ENCODE measurements around the gene GJB4. TPM values are rescaled to one million over a fixed set of nuclear protein-coding genes. Genes with fewer than 3 reads are reported as not detected.
A peak's percentile ranks its signal among the peaks of the same experiment; 100 is the strongest.

GJB4 gene
- total and polyA plus RNA-seq, 3 donors from 2014 or later, result not detected

DNA sequence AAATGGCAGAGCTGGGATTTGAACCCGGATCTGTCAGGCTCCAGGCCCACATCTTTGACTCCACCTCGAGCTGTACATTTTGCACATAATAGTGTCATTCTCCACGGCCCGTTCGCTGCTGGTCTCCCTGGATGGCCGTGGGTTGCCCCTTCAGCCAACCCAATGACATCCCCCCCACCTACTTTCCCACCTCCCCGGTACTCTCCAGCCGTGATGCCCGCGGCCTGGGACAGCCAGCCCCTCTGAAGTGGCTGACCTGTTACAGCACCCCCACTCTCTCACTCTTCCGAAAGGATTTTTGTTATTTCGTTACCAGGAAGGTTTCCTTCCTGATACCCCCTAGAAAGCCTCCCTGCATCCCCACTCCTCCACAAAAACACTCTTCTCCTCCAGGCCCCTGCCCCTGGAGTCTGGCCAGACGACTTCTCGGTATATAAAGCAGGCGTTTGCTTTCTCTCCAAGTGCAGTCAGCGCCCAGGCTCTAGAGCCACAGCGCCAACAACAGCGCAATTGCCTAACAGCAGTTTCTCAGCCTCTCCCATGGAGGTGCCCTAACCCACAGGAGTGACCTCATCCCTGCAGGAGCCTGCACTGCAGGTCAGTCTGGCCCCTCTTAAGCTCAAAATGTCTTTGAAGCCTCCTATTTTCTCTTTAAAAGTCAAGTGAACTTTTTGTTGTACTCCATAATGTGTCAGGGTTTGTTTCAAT is 19.2 kb upstream of the GJB4 start:
- Histone ChIP-seq H3K36me3 (ENCODE audit: low read depth, missing control alignments) (no peaks in the 10 kb centered on the region), H3K4me3 (no peak overlapping the region), H3K9me3 (no peaks in the 10 kb centered on the region), H3K27ac (no peak overlapping the region), H3K27me3 (no peaks in the 10 kb centered on the region), H3K4me1 (no peaks in the 10 kb centered on the region)
- TF ChIP-seq, protein P1, sequence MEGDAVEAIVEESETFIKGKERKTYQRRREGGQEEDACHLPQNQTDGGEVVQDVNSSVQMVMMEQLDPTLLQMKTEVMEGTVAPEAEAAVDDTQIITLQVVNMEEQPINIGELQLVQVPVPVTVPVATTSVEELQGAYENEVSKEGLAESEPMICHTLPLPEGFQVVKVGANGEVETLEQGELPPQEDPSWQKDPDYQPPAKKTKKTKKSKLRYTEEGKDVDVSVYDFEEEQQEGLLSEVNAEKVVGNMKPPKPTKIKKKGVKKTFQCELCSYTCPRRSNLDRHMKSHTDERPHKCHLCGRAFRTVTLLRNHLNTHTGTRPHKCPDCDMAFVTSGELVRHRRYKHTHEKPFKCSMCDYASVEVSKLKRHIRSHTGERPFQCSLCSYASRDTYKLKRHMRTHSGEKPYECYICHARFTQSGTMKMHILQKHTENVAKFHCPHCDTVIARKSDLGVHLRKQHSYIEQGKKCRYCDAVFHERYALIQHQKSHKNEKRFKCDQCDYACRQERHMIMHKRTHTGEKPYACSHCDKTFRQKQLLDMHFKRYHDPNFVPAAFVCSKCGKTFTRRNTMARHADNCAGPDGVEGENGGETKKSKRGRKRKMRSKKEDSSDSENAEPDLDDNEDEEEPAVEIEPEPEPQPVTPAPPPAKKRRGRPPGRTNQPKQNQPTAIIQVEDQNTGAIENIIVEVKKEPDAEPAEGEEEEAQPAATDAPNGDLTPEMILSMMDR (IDR thresholded peaks at IDR 0.05), result no peak
- no peak for TF ChIP-seq POLR2A (IDR thresholded peaks at IDR 0.05)
- WGBS, 2 donors, result 64 to 69% methylated on average over 18 of the region's 18 CpGs
- intact Hi-C loops (cut with DNase I; ENCODE audit: low total_unique reads), result loop anchor here (10.0 kb wide), 1 partner anchor 1106 kb away; no protein-coding TSS in a partner anchor
- no peak for DNase-seq

GRCh38 chr1:34742667-34743270 is 16.8 kb upstream of the GJB4 start:
- DNase-seq, result peak; percentile 87
- intact Hi-C loops (cut with DNase I; ENCODE audit: low total_unique reads), result loop anchor here (10.0 kb wide), 1 partner anchor 1108 kb away; no protein-coding TSS in a partner anchor

GRCh38 chr1:34743775-34744174 is 15.8 kb upstream of the GJB4 start:
- WGBS, 2 donors, result 84 to 88% methylated on average over 6 of the region's 6 CpGs
- Histone ChIP-seq H3K4me3 (no peak overlapping the region), H3K27me3 (no peaks in the 10 kb centered on the region), H3K36me3 (ENCODE audit: low read depth, missing control alignments) (no peaks in the 10 kb centered on the region), H3K4me1 (no peaks in the 10 kb centered on the region), H3K9me3 (no peaks in the 10 kb centered on the region), H3K27ac (no peak overlapping the region)
- intact Hi-C loops (cut with DNase I; ENCODE audit: low total_unique reads), result loop anchor here (10.0 kb wide), 1 partner anchor 1109 kb away; no protein-coding TSS in a partner anchor
- DNase-seq, result no peak
- no peak for TF ChIP-seq POLR2A (IDR thresholded peaks at IDR 0.05)
- TF ChIP-seq, protein P1 (IDR thresholded peaks at IDR 0.05), result no peak

More at GRCh38 chr1:34742667-34743270, 16.8 kb upstream of the GJB4 start:
- H3K27me3 ChIP-seq, result no peaks in the 10 kb centered on the region
- no peak overlapping the region for H3K27ac ChIP-seq
- no peak overlapping the region for H3K4me3 ChIP-seq
- TF ChIP-seq, protein P1 (IDR thresholded peaks at IDR 0.05), result peak; percentile 44 to 92 (median 80)
- no peak for TF ChIP-seq POLR2A (IDR thresholded peaks at IDR 0.05)
- no peaks in the 10 kb centered on the region for H3K36me3 ChIP-seq (ENCODE audit: low read depth, missing control alignments)
- no peaks in the 10 kb centered on the region for H3K9me3 ChIP-seq
- 12 to 26% methylated on average over 12 to 16 of the region's 16 CpGs for WGBS, 2 donors
- no peaks in the 10 kb centered on the region for H3K4me1 ChIP-seq

DNA sequence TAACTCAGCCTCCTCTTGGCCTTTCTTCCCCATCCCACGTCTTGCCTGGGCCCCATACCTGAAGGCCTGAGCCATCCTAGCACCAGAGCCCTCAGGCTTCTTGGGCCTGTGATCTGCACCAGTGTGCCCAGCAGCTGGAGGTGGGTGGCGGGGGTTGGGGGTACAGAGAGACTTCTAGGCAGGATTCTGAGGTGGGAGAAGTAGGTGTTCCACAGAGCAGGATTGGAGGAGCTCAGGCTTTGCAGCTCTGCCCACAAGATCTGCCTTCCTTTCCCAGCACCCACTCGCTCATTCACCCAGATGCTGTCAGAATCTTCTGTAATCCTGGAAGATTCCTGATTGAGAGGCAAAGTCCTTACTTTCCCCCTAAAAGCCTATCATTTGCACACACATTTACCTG is 14.7 kb upstream of the GJB4 start:
- Histone ChIP-seq H3K9me3 (no peaks in the 10 kb centered on the region), H3K36me3 (ENCODE audit: low read depth, missing control alignments) (no peaks in the 10 kb centered on the region), H3K4me1 (no peaks in the 10 kb centered on the region), H3K27ac (no peak overlapping the region), H3K27me3 (no peaks in the 10 kb centered on the region), H3K4me3 (no peak overlapping the region)
- intact Hi-C loops (cut with DNase I; ENCODE audit: low total_unique reads), result loop anchor here (10.0 kb wide), 1 partner anchor 1110 kb away; no protein-coding TSS in a partner anchor
- DNase-seq, result no peak
- 86 to 87% methylated on average over 2 to 3 of the region's 3 CpGs for WGBS, 2 donors
- no peak for TF ChIP-seq POLR2A (IDR thresholded peaks at IDR 0.05)
- TF ChIP-seq, protein P1 (IDR thresholded peaks at IDR 0.05), result no peak
